WTC11 (cell line): ENCODE results near the gene FAM20B. TPM values are rescaled to one million over a fixed set of nuclear protein-coding genes. Genes with fewer than 3 reads are reported as not detected.
A peak's percentile ranks its signal among the peaks of the same experiment; 100 is the strongest.

ENCODE experiments used
- ATAC-seq: fragments of 200-7000 bp; cut with Tn5 transposase; 2 replicates; pipeline ENCODE4 v1.10.0; 2021; ENCODE audit warnings: mild to moderate bottlenecking, moderate library complexity
- CTCF ChIA-PET: fragments of 300-600 bp; sonication (Branson Sonifier 250); formaldehyde crosslinking; loops from one replicate; lab custom pipeline; 2021; ENCODE audit warnings: antibody characterized with exemption; lab: Charles Lee
- POLR2A ChIA-PET: fragments of 350-600 bp; sonication (Branson Sonifier 250); formaldehyde crosslinking; loops from one replicate; lab custom pipeline; 2021; ENCODE audit warnings: antibody characterized with exemption; lab: Charles Lee
- DNase-seq: peaks from one replicate; pipeline ENCODE4 v3.0.0; 2021; ENCODE audit warnings: low spot score
- H3K27ac Mint-ChIP-seq: 2 replicates; pipeline ENCODE4 v1.8.0; 2021; ENCODE audit warnings: mixed read lengths
- H3K27me3 Mint-ChIP-seq: 2 replicates; pipeline ENCODE4 v1.8.0; 2021; ENCODE audit warnings: low read depth, mild to moderate bottlenecking, moderate library complexity, mixed read lengths
- H3K36me3 Mint-ChIP-seq: 2 replicates; pipeline ENCODE4 v1.8.0; 2021; ENCODE audit warnings: mixed read lengths
- H3K4me1 Mint-ChIP-seq: 2 replicates; pipeline ENCODE4 v1.8.0; 2022; ENCODE audit warnings: mixed read lengths
- H3K4me3 Mint-ChIP-seq: 2 replicates; pipeline ENCODE4 v1.8.0; 2021; ENCODE audit warnings: mild to moderate bottlenecking, moderate library complexity, mixed read lengths
- H3K9me3 Mint-ChIP-seq: 2 replicates; pipeline ENCODE4 v1.8.0; 2021; ENCODE audit warnings: mixed read lengths
- ARID4B ChIP-seq: sonication (generic); formaldehyde crosslinking; IDR thresholded peaks from 2 replicates; pipeline ENCODE4 v1.8.0; 2023; ENCODE audit warnings: missing genetic modification reagents, mild to moderate bottlenecking, borderline replicate concordance
- ATF3 ChIP-seq: sonication (generic); formaldehyde crosslinking; conservative IDR thresholded peaks from 2 replicates; pipeline ENCODE4 v1.8.1; 2022; ENCODE audit warnings: mild to moderate bottlenecking, missing genetic modification reagents
- CREB1 ChIP-seq: sonication (generic); formaldehyde crosslinking; IDR thresholded peaks from 2 replicates; pipeline ENCODE4 v1.8.0; 2023; ENCODE audit warnings: mild to moderate bottlenecking, missing genetic modification reagents
- FOXK1 ChIP-seq: sonication (generic); formaldehyde crosslinking; IDR thresholded peaks from 2 replicates; pipeline ENCODE4 v1.8.0; 2022; ENCODE audit warnings: mild to moderate bottlenecking, moderate library complexity, missing genetic modification reagents
- FOXP1 ChIP-seq: sonication (generic); formaldehyde crosslinking; IDR thresholded peaks from 2 replicates; pipeline ENCODE4 v1.8.0; 2022; ENCODE audit warnings: missing genetic modification reagents, mild to moderate bottlenecking, moderate library complexity, borderline replicate concordance
- MAX ChIP-seq: sonication (generic); formaldehyde crosslinking; IDR thresholded peaks from 2 replicates; pipeline ENCODE4 v1.8.0; 2022; ENCODE audit warnings: mild to moderate bottlenecking, missing genetic modification reagents
- SMAD3 ChIP-seq: sonication (generic); formaldehyde crosslinking; IDR thresholded peaks from 2 replicates; pipeline ENCODE4 v1.8.0; 2022; ENCODE audit warnings: missing genetic modification reagents, mild to moderate bottlenecking, borderline replicate concordance
- SMAD4 ChIP-seq: sonication (generic); formaldehyde crosslinking; IDR thresholded peaks from 2 replicates; pipeline ENCODE4 v1.8.0; 2022; ENCODE audit warnings: mild to moderate bottlenecking, missing genetic modification reagents
- TEAD1 ChIP-seq: sonication (generic); formaldehyde crosslinking; IDR thresholded peaks from 2 replicates; pipeline ENCODE4 v1.8.0; 2022; ENCODE audit warnings: mild to moderate bottlenecking, missing genetic modification reagents
- ZNF121 ChIP-seq: sonication (generic); formaldehyde crosslinking; IDR thresholded peaks from 2 replicates; pipeline ENCODE4 v1.8.0; 2023; ENCODE audit warnings: missing genetic modification reagents
- ZNF138 ChIP-seq: sonication (generic); formaldehyde crosslinking; conservative IDR thresholded peaks from 2 replicates; pipeline ENCODE4 v1.8.1; 2022; ENCODE audit warnings: mild to moderate bottlenecking, moderate library complexity, missing genetic modification reagents
- ZNF281 ChIP-seq: sonication (generic); formaldehyde crosslinking; IDR thresholded peaks from 2 replicates; pipeline ENCODE4 v1.8.0; 2023; ENCODE audit warnings: mild to moderate bottlenecking, missing genetic modification reagents
- ZNF416 ChIP-seq: fragments of 250-450 bp; sonication (Bioruptor Pico); IDR thresholded peaks from 2 replicates; pipeline ENCODE4 v1.9.0; 2021; ENCODE audit warnings: mild to moderate bottlenecking, inconsistent platforms
- total RNA-seq: library from RNA; stranded (reverse); gene quantifications from 3 replicates; pipeline ENCODE4 v1.2.3, GENCODE V29; 2021
- TF ChIP-seq, protein P1 (sequence below): sonication (generic); formaldehyde crosslinking; IDR thresholded peaks from 2 replicates; pipeline ENCODE4 v1.8.1; 2022; ENCODE audit warnings: mild to moderate bottlenecking, moderate library complexity, missing genetic modification reagents
- TF ChIP-seq, protein P2 (sequence below): sonication (generic); formaldehyde crosslinking; conservative IDR thresholded peaks from 2 replicates; pipeline ENCODE4 v1.8.1; 2023; ENCODE audit warnings: mild to moderate bottlenecking, low read depth, missing genetic modification reagents, moderate library complexity
- TF ChIP-seq, protein P3 (sequence below): sonication (generic); formaldehyde crosslinking; IDR thresholded peaks from 2 replicates; pipeline ENCODE4 v1.8.0; 2022; ENCODE audit warnings: missing genetic modification reagents

Gene FAM20B
- total RNA-seq, 1 experiment from 2014 or later: 36.1 TPM

GRCh38 chr1:179081687-179082332 lies 56.1 kb downstream of the FAM20B start, which contains the start of gene TOR3A (continued):
- TF ChIP-seq, protein P1, sequence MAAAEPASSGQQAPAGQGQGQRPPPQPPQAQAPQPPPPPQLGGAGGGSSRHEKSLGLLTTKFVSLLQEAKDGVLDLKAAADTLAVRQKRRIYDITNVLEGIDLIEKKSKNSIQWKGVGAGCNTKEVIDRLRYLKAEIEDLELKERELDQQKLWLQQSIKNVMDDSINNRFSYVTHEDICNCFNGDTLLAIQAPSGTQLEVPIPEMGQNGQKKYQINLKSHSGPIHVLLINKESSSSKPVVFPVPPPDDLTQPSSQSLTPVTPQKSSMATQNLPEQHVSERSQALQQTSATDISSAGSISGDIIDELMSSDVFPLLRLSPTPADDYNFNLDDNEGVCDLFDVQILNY (CRISPR knock-in tag): peak; percentile 91
- TF ChIP-seq FOXK1 (CRISPR knock-in tag) (peak; percentile 67), ZNF416 (CRISPR knock-in tag) (no peak), ATF3 (CRISPR knock-in tag) (no peak), ZNF121 (CRISPR knock-in tag) (peak; percentile 82), TEAD1 (no peak; the same call in 1 of the 2 replicates), SMAD4 (CRISPR knock-in tag) (no peak), ZNF281 (CRISPR knock-in tag) (no peak), ZNF138 (no peak)
- TF ChIP-seq, protein P2, sequence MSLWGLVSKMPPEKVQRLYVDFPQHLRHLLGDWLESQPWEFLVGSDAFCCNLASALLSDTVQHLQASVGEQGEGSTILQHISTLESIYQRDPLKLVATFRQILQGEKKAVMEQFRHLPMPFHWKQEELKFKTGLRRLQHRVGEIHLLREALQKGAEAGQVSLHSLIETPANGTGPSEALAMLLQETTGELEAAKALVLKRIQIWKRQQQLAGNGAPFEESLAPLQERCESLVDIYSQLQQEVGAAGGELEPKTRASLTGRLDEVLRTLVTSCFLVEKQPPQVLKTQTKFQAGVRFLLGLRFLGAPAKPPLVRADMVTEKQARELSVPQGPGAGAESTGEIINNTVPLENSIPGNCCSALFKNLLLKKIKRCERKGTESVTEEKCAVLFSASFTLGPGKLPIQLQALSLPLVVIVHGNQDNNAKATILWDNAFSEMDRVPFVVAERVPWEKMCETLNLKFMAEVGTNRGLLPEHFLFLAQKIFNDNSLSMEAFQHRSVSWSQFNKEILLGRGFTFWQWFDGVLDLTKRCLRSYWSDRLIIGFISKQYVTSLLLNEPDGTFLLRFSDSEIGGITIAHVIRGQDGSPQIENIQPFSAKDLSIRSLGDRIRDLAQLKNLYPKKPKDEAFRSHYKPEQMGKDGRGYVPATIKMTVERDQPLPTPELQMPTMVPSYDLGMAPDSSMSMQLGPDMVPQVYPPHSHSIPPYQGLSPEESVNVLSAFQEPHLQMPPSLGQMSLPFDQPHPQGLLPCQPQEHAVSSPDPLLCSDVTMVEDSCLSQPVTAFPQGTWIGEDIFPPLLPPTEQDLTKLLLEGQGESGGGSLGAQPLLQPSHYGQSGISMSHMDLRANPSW: no peak

DNA sequence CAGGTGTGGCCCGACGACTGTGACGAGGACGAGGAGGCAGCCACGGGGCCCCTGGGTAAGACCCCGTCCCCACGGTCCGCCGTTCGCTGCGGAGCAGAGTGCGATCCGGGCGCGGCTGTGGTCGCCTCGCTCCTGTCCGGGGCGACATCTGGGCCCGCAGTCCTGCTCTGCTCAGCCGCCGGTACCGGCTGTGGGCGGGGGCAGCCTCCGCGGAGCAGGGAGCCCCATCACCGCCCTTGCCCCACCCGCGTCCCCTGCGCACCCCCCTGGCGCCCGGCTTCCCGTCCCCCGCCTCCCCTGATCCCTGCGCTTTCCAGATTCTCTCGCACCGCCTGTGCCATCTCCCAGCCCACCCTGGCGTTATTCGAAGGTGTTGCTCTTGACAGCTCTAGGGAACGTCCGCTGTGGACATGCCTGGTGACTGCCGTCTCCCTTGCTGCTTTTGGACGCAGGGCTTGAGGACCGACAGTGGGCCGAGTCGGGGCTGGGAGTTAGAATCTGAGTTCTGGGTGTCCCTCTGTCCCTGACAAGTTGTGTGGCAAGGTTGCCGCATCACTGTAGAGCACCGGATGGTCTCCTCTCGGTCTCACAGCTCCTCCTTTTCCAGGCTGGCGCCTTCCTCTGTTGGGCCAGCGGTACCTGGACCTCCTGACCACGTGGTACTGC lies 56.8 kb downstream of the FAM20B start:
- Mint-ChIP-seq H3K4me3 (peak overlapping the region; percentile 89), H3K27me3 (no peaks in the 10 kb centered on the region), H3K4me1 (peaks cover 28% of the 10 kb centered on the region), H3K36me3 (peaks cover 7% of the 10 kb centered on the region; the same call in 1 of the 2 replicates), H3K9me3 (no peaks in the 10 kb centered on the region), H3K27ac (no peak overlapping the region)
- DNase-seq (peak; percentile 42), ATAC-seq (peak; percentile 13)
- POLR2A ChIA-PET: interaction anchor here (0.6 to 1.0 kb wide), 3 partner anchors 112 to 732 kb away, joined by 3 to 4 read pairs (median 3); partner anchors contain the start of gene SOAT1
- CTCF ChIA-PET: interaction anchor here (0.7 to 1.4 kb wide), 7 partner anchors 23 to 728 kb away, joined by 3 to 7 read pairs (median 3); partner anchors contain the start of gene SOAT1
- TF ChIP-seq, protein P3, sequence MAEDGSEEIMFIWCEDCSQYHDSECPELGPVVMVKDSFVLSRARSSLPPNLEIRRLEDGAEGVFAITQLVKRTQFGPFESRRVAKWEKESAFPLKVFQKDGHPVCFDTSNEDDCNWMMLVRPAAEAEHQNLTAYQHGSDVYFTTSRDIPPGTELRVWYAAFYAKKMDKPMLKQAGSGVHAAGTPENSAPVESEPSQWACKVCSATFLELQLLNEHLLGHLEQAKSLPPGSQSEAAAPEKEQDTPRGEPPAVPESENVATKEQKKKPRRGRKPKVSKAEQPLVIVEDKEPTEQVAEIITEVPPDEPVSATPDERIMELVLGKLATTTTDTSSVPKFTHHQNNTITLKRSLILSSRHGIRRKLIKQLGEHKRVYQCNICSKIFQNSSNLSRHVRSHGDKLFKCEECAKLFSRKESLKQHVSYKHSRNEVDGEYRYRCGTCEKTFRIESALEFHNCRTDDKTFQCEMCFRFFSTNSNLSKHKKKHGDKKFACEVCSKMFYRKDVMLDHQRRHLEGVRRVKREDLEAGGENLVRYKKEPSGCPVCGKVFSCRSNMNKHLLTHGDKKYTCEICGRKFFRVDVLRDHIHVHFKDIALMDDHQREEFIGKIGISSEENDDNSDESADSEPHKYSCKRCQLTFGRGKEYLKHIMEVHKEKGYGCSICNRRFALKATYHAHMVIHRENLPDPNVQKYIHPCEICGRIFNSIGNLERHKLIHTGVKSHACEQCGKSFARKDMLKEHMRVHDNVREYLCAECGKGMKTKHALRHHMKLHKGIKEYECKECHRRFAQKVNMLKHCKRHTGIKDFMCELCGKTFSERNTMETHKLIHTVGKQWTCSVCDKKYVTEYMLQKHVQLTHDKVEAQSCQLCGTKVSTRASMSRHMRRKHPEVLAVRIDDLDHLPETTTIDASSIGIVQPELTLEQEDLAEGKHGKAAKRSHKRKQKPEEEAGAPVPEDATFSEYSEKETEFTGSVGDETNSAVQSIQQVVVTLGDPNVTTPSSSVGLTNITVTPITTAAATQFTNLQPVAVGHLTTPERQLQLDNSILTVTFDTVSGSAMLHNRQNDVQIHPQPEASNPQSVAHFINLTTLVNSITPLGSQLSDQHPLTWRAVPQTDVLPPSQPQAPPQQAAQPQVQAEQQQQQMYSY (CRISPR knock-in tag): no peak
- TF ChIP-seq FOXP1 (CRISPR knock-in tag) (no peak), SMAD3 (no peak), CREB1 (CRISPR knock-in tag) (no peak), MAX (CRISPR knock-in tag) (peak; percentile 58; the same call in 1 of the 2 replicates), ARID4B (no peak)
